ENCODE measurements around the gene UBASH3A.

UBASH3A gene

DNA sequence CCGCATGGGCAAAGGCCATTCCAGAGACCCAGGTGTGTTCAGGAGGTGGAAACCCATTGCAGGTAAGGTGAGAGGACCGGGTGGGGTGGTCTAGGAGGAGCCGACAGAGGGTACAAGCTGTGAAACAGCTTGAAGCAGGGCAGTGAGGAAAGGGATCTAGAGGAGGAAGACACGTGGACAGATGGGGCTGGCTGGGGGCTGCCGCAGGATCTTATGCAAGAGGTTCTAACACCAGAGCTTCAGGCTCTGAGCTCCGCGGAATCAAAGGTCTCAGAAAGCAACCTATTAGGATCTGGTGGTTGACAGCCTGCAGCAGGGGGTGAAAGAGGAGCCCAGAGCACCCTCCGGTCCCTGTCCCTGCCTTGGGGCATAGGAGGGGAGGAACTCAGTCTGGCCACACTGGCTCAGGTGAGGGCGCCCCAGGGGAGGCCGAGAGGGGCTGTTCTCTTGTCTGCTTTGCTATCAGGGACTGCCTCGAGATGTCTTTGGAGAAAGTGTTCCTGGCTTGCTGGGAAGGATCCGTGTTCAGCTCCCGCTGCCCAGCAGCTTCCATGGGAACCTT is 39.3 kb upstream of the UBASH3A start:
- Histone ChIP-seq H3K36me3 (ENCODE audit: insufficient read depth, low read length) (no peaks in the 10 kb centered on the region), H3K4me2 (ENCODE audit: low read length) (no peak overlapping the region), H3K27me3 (ENCODE audit: control insufficient read depth, insufficient read depth, low read length) (peaks cover 2% of the 10 kb centered on the region), H3K4me3 (ENCODE audit: low read length) (no peak overlapping the region), H3K4me1 (ENCODE audit: control insufficient read depth, insufficient read depth, low read length) (no peaks in the 10 kb centered on the region), H3K9ac (ENCODE audit: low read depth, low read length) (no peak overlapping the region), H3K9me3 (replicated peaks; ENCODE audit: low read length) (no peaks in the 10 kb centered on the region)

DNA sequence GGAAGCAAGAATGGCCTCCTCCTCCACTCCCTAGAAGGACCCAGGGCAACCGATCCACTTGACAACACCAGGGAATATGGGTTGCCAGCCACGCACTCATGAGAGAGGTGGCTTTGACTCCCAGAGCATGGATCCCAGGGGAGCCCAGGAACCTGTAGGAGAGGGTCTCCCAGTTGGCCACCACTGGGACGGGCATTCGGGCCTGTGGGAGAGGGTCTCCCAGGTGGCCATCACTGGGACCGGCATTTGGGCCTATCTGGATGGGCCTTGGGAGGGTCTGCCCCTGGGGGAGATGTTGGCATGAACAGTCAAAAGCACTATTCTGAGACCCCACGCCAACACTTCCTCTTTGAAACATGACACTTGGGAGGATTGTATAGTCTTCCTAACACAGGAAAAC is 37.9 kb upstream of the UBASH3A start:
- H3K9ac ChIP-seq (ENCODE audit: low read depth, low read length) = no peak overlapping the region

DNA sequence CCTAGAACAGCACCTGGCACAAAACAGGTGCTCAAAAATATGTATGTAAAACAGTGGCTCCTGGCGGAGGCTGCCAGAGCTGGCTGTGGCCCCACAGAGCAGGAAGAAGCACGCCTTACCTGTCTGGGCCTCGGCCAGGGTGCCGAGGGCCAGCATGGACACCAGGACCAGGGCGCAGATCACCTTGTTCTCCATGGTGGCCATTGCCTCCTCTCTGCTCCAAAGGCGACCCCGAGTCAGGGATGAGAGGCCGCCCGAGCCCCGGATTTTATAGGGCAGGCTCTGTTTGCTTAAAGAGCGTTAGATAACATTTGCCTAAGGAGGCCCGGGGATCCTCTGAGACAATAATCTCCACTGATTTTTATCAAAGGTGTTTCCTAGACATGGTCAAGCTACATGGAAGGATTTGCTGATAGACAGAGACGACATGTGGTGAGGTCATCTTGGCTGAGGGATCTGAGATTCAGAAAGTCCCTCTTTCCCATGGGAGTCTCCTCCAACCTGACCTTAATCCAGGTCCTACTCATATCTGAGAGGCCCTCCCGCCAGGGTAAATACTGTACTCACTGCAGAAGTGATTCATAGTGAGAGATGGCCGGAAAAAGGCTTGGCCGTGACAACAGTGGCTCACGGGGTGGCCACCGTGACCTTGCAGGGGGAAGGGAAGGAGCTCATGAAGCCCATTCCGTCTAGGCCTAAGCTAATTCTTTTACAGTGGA is 37.3 kb upstream of the UBASH3A start, which contains the start of gene TFF1:
Gene TFF1, minus strand, starts transcription at position 244 of the 719 bp plus-strand sequence. Its CDS starts 40 bp downstream, at position 204.
- Histone ChIP-seq H3K9me3 (replicated peaks; ENCODE audit: low read length) (no peaks in the 10 kb centered on the region), H3K4me2 (ENCODE audit: low read length) (no peak within 1 kb of the TSS), H3K4me1 (ENCODE audit: control insufficient read depth, insufficient read depth, low read length) (no peaks in the 10 kb centered on the region), H3K4me3 (ENCODE audit: low read length) (no peak within 1 kb of the TSS), H3K36me3 (ENCODE audit: insufficient read depth, low read length) (no peaks in the 10 kb centered on the region), H3K27me3 (ENCODE audit: control insufficient read depth, insufficient read depth, low read length) (peaks cover 2% of the 10 kb centered on the region), H3K9ac (ENCODE audit: low read depth, low read length) (no peak within 1 kb of the TSS)

More for the DNA sequence above, 37.9 kb upstream of the UBASH3A start:
- Histone ChIP-seq H3K9me3 (replicated peaks; ENCODE audit: low read length) (no peaks in the 10 kb centered on the region), H3K4me3 (ENCODE audit: low read length) (no peak overlapping the region), H3K4me2 (ENCODE audit: low read length) (no peak overlapping the region), H3K4me1 (ENCODE audit: control insufficient read depth, insufficient read depth, low read length) (no peaks in the 10 kb centered on the region), H3K27me3 (ENCODE audit: control insufficient read depth, insufficient read depth, low read length) (peaks cover 2% of the 10 kb centered on the region), H3K36me3 (ENCODE audit: insufficient read depth, low read length) (no peaks in the 10 kb centered on the region)

DNA sequence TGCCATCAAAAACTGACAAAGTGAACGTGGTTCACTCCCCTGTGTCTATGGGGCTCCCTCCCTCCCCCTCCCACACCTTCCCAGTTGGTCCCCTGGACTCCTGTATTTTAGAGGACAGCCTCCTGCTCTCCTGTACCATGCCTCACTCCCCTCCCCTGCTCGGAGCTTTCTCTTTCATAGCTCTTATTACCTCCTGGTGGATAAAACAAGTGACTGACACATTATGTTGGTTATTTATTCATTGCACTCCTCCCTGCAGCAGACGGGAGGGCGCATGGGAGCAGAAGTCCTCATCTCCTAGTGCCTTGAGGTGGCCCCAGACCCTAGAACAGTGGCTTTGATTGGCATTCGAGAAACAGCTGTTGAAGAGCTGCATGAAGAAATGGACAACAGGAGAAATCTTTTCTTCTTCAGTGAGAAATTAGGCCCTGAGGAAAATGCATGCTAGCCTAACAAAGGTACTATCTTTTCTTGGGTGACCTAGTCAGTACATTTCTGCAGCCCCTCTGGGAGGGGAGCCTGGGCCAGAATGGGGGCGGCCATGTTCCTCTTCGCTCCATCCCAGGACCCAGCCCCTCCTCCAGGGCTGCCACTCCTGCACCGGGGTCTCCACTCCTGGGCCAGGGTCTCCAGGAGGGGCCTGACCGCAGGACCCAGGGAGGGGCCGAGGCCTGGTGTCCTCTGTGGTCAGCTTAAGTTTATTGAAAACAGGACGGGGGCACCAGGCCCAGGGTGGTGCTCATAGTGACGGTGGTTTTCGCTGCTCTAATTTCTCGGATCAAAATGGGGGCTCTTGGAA is 36.1 kb upstream of the UBASH3A start:
- no peaks in the 10 kb centered on the region for H3K9me3 ChIP-seq (replicated peaks; ENCODE audit: low read length)
- no peaks in the 10 kb centered on the region for H3K27me3 ChIP-seq (ENCODE audit: control insufficient read depth, insufficient read depth, low read length)
- no peaks in the 10 kb centered on the region for H3K4me1 ChIP-seq (ENCODE audit: control insufficient read depth, insufficient read depth, low read length)
- no peak overlapping the region for H3K4me3 ChIP-seq (ENCODE audit: low read length)
- H3K9ac ChIP-seq (ENCODE audit: low read depth, low read length) = no peak overlapping the region
- H3K4me2 ChIP-seq (ENCODE audit: low read length) = no peak overlapping the region
- no peaks in the 10 kb centered on the region for H3K36me3 ChIP-seq (ENCODE audit: insufficient read depth, low read length)

DNA sequence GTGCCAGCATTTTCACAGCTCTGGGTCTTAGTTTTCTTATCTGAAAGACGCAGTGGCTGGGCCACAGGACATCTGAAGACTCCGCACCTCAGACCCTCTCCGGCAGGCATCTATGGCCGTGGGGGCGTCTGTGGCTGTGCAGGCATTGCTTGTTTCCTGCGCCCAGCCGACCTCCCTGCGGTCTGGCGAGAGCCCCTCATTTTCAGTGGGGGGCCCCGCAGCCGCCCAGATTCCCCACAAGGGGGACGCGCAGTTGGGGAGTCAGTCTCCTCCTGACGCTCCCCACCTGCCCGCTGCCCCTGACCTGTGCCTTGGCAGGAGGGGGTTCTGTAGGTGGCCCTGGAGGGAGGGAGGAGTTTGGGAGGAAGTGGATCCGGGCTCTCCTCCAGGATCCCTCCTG is 33.9 kb upstream of the UBASH3A start:
- Histone ChIP-seq H3K9ac (ENCODE audit: low read depth, low read length) (no peak overlapping the region), H3K4me2 (ENCODE audit: low read length) (no peak overlapping the region), H3K36me3 (ENCODE audit: insufficient read depth, low read length) (no peaks in the 10 kb centered on the region), H3K9me3 (replicated peaks; ENCODE audit: low read length) (no peaks in the 10 kb centered on the region), H3K4me1 (ENCODE audit: control insufficient read depth, insufficient read depth, low read length) (no peaks in the 10 kb centered on the region), H3K4me3 (ENCODE audit: low read length) (no peak overlapping the region), H3K27me3 (ENCODE audit: control insufficient read depth, insufficient read depth, low read length) (no peaks in the 10 kb centered on the region)

DNA sequence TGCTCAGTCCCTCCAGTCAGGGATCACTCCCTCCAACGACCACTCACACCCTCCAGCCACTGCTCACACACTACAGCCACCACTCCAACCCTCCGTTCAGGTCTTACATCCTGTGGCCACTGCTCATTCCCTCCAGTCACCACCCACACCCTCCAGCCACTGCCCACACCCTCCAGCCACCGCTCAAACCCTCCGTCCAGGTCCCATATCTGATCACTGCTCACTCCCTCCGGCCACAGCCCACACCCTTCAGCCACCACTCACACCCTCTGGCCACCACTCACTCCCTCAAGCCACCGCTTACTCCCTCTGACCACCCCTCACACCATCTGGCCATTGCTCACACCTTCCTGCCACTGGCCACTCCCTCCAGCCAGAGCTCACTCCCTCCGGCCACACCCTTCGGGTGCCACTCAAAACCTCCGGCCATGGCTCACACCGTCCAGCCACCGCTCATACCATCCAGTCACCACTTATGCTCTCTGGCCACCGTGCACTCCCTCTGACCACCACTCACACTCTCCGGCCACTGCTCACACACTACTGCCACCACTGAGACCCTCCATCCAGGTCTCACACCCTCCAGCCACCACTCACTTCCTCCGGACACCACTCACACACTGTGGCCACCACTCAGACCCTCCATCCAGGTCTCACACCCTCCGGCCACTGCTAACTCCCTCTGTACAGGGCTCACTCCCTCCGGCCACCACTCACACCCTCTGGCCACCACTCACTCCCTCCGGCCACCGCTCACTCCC is 32.6 kb upstream of the UBASH3A start:
- Histone ChIP-seq H3K27me3 (ENCODE audit: control insufficient read depth, insufficient read depth, low read length) (no peaks in the 10 kb centered on the region), H3K4me2 (ENCODE audit: low read length) (no peak overlapping the region), H3K9ac (ENCODE audit: low read depth, low read length) (no peak overlapping the region), H3K4me3 (ENCODE audit: low read length) (no peak overlapping the region), H3K4me1 (ENCODE audit: control insufficient read depth, insufficient read depth, low read length) (no peaks in the 10 kb centered on the region), H3K9me3 (replicated peaks; ENCODE audit: low read length) (no peaks in the 10 kb centered on the region), H3K36me3 (ENCODE audit: insufficient read depth, low read length) (no peaks in the 10 kb centered on the region)

DNA sequence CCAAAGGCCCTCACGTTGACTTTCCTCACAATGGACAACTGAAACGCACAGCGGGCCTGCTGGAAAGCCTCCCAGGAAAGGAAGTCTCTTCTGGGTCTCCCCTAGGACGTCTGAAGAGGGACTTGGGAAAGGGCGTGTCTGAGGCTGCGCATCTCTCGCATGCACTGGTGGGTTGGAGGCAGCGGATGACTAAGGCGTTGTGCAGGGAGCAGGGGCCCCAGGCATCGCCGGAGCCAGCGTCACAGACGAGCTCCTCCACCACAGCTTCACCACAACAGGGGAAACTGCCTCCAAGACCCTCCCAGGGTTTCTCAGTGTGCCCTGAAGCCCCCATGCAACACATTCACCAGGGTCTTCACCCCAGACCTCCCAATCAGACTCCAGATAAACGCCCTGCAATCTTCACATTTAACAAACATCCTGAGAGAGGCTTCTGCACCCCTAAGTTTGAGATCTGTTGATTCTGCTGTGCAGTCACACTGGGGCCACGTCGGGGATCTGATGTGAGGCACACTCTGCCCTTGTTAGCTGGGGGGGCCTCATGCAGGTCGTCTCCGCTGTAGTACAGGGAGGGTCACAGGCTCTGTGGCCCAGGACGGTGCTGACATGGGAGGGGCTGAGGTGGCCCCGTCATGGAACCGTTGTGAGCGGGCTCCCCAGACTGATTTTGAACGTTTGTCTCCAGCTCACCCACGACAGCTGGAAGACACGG is 30.4 kb upstream of the UBASH3A start:
- Histone ChIP-seq H3K4me1 (ENCODE audit: control insufficient read depth, insufficient read depth, low read length) (no peaks in the 10 kb centered on the region), H3K9me3 (replicated peaks; ENCODE audit: low read length) (no peaks in the 10 kb centered on the region), H3K4me3 (ENCODE audit: low read length) (no peak overlapping the region), H3K27me3 (ENCODE audit: control insufficient read depth, insufficient read depth, low read length) (no peaks in the 10 kb centered on the region), H3K4me2 (ENCODE audit: low read length) (no peak overlapping the region), H3K9ac (ENCODE audit: low read depth, low read length) (no peak overlapping the region), H3K36me3 (ENCODE audit: insufficient read depth, low read length) (no peaks in the 10 kb centered on the region)

DNA sequence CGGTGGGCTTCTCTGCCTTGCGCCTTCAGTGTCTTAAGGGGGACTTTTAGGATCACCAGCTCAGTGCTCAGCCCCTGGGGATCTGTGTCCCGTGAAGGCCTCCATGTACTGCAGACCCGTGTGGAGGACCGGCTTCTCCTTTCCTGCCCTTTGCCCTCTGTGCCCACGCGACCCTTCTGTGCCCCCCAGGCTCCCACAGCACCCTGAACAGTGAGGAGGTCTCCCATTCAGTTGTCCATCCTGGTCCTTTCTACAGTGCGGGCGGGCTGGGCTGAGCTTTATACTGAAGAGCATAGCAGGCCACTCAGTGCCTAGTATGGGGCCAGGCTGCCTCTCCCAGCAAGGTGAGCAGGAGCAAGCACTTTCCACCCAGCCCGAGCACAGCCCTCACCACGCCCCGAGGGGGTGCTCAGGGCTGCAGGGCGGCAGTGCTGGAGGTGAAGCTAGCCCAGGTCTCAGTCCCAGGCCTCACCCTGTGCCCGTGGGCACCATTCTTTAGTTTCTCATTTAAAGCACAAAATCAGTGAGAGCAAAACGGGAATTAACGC is 29.7 kb upstream of the UBASH3A start:
- Histone ChIP-seq H3K4me3 (ENCODE audit: low read length) (no peak overlapping the region), H3K9ac (ENCODE audit: low read depth, low read length) (no peak overlapping the region), H3K4me2 (ENCODE audit: low read length) (no peak overlapping the region), H3K27me3 (ENCODE audit: control insufficient read depth, insufficient read depth, low read length) (no peaks in the 10 kb centered on the region), H3K4me1 (ENCODE audit: control insufficient read depth, insufficient read depth, low read length) (no peaks in the 10 kb centered on the region), H3K9me3 (replicated peaks; ENCODE audit: low read length) (no peaks in the 10 kb centered on the region), H3K36me3 (ENCODE audit: insufficient read depth, low read length) (no peaks in the 10 kb centered on the region)

DNA sequence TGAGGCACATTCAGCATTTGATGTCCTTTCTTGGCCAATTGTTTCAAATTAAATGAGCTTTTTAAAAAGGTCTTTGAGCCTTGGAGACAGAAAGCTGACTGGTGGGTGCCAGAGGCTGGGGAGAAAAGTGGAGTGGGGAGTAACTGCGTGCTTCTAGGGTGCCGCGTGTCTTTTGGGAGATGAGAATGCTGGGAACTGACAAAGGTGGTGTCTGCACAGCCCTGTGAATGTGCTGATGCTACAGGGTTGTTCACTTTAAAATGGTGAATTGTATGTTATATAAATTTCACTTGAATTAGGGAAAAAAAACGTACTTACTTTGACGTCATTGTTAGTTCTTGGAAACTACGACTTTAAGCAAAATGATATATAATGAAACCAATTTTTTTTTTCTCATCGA is 29.2 kb upstream of the UBASH3A start:
- Histone ChIP-seq H3K9ac (ENCODE audit: low read depth, low read length) (no peak overlapping the region), H3K4me3 (ENCODE audit: low read length) (no peak overlapping the region), H3K4me1 (ENCODE audit: control insufficient read depth, insufficient read depth, low read length) (no peaks in the 10 kb centered on the region), H3K9me3 (replicated peaks; ENCODE audit: low read length) (no peaks in the 10 kb centered on the region), H3K4me2 (ENCODE audit: low read length) (no peak overlapping the region), H3K27me3 (ENCODE audit: control insufficient read depth, insufficient read depth, low read length) (no peaks in the 10 kb centered on the region), H3K36me3 (ENCODE audit: insufficient read depth, low read length) (no peaks in the 10 kb centered on the region)

DNA sequence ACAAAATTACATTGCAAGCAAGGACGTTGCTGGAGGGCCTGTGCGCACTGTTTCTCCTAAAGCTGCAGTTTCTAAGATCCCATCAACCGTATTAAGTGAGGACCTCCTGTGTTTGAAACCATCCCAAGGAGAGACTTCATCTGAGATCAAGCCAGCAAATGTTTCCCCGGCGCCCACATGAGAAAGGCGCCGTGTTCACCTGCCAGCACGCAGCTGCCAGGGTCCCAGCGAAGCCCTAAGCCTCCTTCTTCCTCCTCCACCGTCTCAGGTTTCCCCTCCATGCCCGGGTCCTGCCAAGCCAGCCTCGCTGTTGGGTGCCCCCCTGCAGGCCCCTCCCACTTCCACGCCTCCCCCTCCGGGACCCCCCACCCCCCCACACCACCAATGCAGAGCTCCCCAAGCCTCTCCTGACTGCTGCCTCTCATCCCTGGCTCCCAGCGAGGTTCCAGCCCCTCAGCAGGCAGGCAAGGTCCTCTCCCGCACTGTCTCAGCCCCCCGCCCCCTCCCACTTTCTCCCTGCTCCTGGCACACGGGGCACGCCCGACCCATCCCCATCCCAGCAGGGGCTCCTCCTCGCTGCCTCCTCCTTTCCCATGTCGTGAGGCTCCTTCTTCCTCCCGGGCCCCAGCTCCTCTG is 28.7 kb upstream of the UBASH3A start:
- H3K4me2 ChIP-seq (ENCODE audit: low read length) = no peak overlapping the region
- H3K4me3 ChIP-seq (ENCODE audit: low read length) = no peak overlapping the region
- H3K9ac ChIP-seq (ENCODE audit: low read depth, low read length) = no peak overlapping the region
- no peaks in the 10 kb centered on the region for H3K4me1 ChIP-seq (ENCODE audit: control insufficient read depth, insufficient read depth, low read length)
- no peaks in the 10 kb centered on the region for H3K36me3 ChIP-seq (ENCODE audit: insufficient read depth, low read length)
- H3K9me3 ChIP-seq (replicated peaks; ENCODE audit: low read length) = no peaks in the 10 kb centered on the region
- no peaks in the 10 kb centered on the region for H3K27me3 ChIP-seq (ENCODE audit: control insufficient read depth, insufficient read depth, low read length)

Data from skeletal muscle satellite cell (primary cell).